OCI-LY7 (cell line): ENCODE results near the gene ULK4. TPM values are rescaled to one million over a fixed set of nuclear protein-coding genes. Genes with fewer than 3 reads are reported as not detected.
"Not testable (repeated sequence)": the region's sequence is repeated elsewhere in the genome, so short reads cannot be mapped to it uniquely, and the experiment has no call there.

Experiments used
- BruUV-seq: library from RNA; stranded (reverse); fragments of 400-500 nt; replicated peaks from 2 replicates; lab custom pipeline; 2021; lab: Mats Ljungman, UMichigan
- CTCF ChIA-PET: fragments of 300-600 bp; sonication (Branson Sonifier 250); formaldehyde crosslinking; loops from one replicate; lab custom pipeline; 2022; ENCODE audit warnings: antibody characterized with exemption; ENCODE audit not compliant: unreplicated experiment; lab: Charles Lee
- POLR2A ChIA-PET: fragments of 300-600 bp; sonication (Branson Sonifier 250); formaldehyde crosslinking; loops from one replicate; lab custom pipeline; 2022; ENCODE audit warnings: antibody characterized with exemption; lab: Charles Lee
- DNase-seq: peaks from one replicate; pipeline ENCODE4 v3.0.0-alpha.2; 2015; ENCODE audit warnings: low spot score
- H2AFZ ChIP-seq: fragments of 200-600 bp; sonication (generic), shearing (Covaris generic); 2 replicates; pipeline ENCODE4 v1.6.1; 2014; ENCODE audit warnings: mild to moderate bottlenecking, antibody characterized with exemption, low read length, moderate library complexity
- H3K27ac ChIP-seq: fragments of 200-600 bp; sonication (generic); 2 replicates; pipeline ENCODE4 v1.5.1; 2014; ENCODE audit warnings: mixed run types, low read depth, mild to moderate bottlenecking, moderate library complexity, low read length, inconsistent platforms; ENCODE audit not compliant: poor library complexity, severe bottlenecking
- H3K36me3 ChIP-seq: fragments of 200-600 bp; sonication (generic); 2 replicates; pipeline ENCODE4 v1.6.1; 2014; ENCODE audit warnings: mild to moderate bottlenecking, antibody characterized with exemption, low read length, moderate library complexity, mixed read lengths; ENCODE audit not compliant: insufficient read depth
- H3K4me1 ChIP-seq: fragments of 200-600 bp; sonication (generic); 2 replicates; pipeline ENCODE4 v1.5.1; 2014; ENCODE audit warnings: mild to moderate bottlenecking, low read length; ENCODE audit not compliant: insufficient read depth, poor library complexity, severe bottlenecking
- H3K4me2 ChIP-seq: fragments of 200-600 bp; sonication (generic); 2 replicates; pipeline ENCODE4 v1.6.1; 2014; ENCODE audit warnings: mild to moderate bottlenecking, low read length
- H3K4me3 ChIP-seq: fragments of 200-600 bp; sonication (generic); 2 replicates; pipeline ENCODE4 v1.5.1; 2014; ENCODE audit warnings: mild to moderate bottlenecking, low read depth, low read length; ENCODE audit not compliant: poor library complexity, severe bottlenecking
- H3K79me2 ChIP-seq: fragments of 200-600 bp; sonication (generic); 2 replicates; pipeline ENCODE4 v1.6.1; 2016; ENCODE audit warnings: low read depth, mild to moderate bottlenecking, low read length, moderate library complexity, mixed read lengths; ENCODE audit not compliant: insufficient read depth
- H3K9me2 ChIP-seq: fragments of 200-600 bp; sonication (generic); 2 replicates; pipeline ENCODE4 v1.6.1; 2016; ENCODE audit warnings: mild to moderate bottlenecking, low read length, mixed read lengths; ENCODE audit not compliant: insufficient read depth
- H3K9me3 ChIP-seq: fragments of 200-600 bp; sonication (generic); 2 replicates; pipeline ENCODE4 v1.6.1; 2014; ENCODE audit warnings: mild to moderate bottlenecking, mixed run types, low read length, mixed read lengths
- H4K20me1 ChIP-seq: fragments of 200-600 bp; sonication (generic); 2 replicates; pipeline ENCODE4 v1.6.1; 2014; ENCODE audit warnings: mild to moderate bottlenecking, antibody characterized with exemption, low read length, moderate library complexity, mixed read lengths; ENCODE audit not compliant: insufficient read depth
- EZH2phosphoT487 ChIP-seq: fragments of 200-600 bp; sonication (generic); IDR thresholded peaks from 2 replicates; pipeline ENCODE4 v1.6.1; 2018; ENCODE audit warnings: low read depth, borderline replicate concordance, mild to moderate bottlenecking, mixed run types, antibody characterized with exemption, low read length, moderate library complexity, mixed read lengths
- intact Hi-C: fragments of 100-400 bp; cut with micrococcal nuclease; formaldehyde crosslinking; loops from one replicate; pipeline ENCODE4 v1.10.0; 2022; ENCODE audit not compliant: unreplicated experiment
- total RNA-seq, 2 experiments: library from RNA; depleted of rRNA in 1 of 2; stranded (reverse); fragments of >200 nt in 1 of 2; shearing (Covaris generic) in 1 of 2; gene quantifications; 2 replicates each; pipeline ENCODE4 v1.2.3, GENCODE V29; 2014 to 2022
- TF ChIP-seq, protein P1 (sequence below): fragments of 200-600 bp; sonication (generic); conservative IDR thresholded peaks from 2 replicates; pipeline ENCODE4 v1.5.1; 2014; ENCODE audit warnings: mild to moderate bottlenecking, antibody characterized with exemption, low read length, moderate library complexity, mixed read lengths

Gene ULK4
- total RNA-seq, 2 experiments from 2014 or later = 18.9 to 21.0 TPM

DNA sequence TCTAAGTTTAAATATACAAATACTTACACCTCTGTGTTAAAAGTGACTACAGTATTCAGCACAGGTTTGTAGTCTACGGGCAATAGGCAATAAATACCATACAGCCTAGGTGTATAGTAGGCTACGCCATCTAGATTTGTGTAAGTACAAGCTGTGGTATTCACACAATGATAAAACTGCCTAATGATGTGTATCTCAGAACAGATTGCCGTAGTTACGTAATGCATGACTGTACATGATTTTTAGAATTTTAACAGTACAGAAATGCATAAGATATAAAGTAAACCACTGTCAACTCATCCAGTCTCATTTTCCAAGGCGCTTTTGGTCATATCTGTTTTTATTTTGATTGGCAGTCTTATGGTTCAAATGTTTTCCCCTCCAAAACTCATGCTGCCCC is 396.9 kb downstream of the ULK4 start:
- Histone ChIP-seq H3K4me1 (no peaks in the 10 kb centered on the region), H3K27ac (no peak overlapping the region), H3K9me3 (no peaks in the 10 kb centered on the region), H4K20me1 (no peaks in the 10 kb centered on the region), H3K9me2 (no peaks in the 10 kb centered on the region), H2AFZ (no peak overlapping the region), H3K4me3 (no peak overlapping the region), H3K36me3 (no peaks in the 10 kb centered on the region), H3K79me2 (no peaks in the 10 kb centered on the region), H3K4me2 (no peak overlapping the region)
- POLR2A ChIA-PET = no interaction called here
- intact Hi-C loops = no loop called here
- no TSS peak for BruUV-seq
- CTCF ChIA-PET = no interaction called here
- TF ChIP-seq, protein P1, sequence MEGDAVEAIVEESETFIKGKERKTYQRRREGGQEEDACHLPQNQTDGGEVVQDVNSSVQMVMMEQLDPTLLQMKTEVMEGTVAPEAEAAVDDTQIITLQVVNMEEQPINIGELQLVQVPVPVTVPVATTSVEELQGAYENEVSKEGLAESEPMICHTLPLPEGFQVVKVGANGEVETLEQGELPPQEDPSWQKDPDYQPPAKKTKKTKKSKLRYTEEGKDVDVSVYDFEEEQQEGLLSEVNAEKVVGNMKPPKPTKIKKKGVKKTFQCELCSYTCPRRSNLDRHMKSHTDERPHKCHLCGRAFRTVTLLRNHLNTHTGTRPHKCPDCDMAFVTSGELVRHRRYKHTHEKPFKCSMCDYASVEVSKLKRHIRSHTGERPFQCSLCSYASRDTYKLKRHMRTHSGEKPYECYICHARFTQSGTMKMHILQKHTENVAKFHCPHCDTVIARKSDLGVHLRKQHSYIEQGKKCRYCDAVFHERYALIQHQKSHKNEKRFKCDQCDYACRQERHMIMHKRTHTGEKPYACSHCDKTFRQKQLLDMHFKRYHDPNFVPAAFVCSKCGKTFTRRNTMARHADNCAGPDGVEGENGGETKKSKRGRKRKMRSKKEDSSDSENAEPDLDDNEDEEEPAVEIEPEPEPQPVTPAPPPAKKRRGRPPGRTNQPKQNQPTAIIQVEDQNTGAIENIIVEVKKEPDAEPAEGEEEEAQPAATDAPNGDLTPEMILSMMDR = no peak
- no peak for TF ChIP-seq EZH2phosphoT487
- DNase-seq = no peak

DNA sequence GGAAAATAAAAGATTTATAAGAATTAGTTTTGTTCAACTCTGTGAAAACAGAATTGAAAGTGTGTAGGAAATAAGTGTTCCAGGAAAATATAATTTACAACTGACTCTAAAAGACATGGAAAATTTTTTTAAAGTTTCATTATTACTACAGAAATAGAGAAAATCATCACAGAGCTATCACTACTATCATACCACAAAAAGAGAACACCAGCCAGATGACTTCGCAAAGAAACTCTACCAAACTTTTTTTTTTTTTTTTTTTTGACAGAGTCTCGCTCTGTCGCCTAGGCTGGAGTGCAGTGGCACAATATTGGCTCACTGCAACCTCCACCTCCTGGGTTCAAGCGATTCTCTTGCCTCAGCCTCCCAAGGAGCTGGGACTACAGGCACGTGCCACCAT is 405.7 kb downstream of the ULK4 start:
- H2AFZ ChIP-seq, DNase-seq, H3K27ac ChIP-seq, H3K9me2 ChIP-seq, intact Hi-C loops, H3K4me1 ChIP-seq, CTCF ChIA-PET, H3K9me3 ChIP-seq, H3K79me2 ChIP-seq, H3K4me3 ChIP-seq, BruUV-seq, H3K4me2 ChIP-seq, H3K36me3 ChIP-seq, H4K20me1 ChIP-seq: not testable (repeated sequence)
- POLR2A ChIA-PET = interaction anchor here (0.6 to 0.7 kb wide), 2 partner anchors 1411 to 1449 kb away, joined by 3 to 5 read pairs; no protein-coding TSS in a partner anchor

DNA sequence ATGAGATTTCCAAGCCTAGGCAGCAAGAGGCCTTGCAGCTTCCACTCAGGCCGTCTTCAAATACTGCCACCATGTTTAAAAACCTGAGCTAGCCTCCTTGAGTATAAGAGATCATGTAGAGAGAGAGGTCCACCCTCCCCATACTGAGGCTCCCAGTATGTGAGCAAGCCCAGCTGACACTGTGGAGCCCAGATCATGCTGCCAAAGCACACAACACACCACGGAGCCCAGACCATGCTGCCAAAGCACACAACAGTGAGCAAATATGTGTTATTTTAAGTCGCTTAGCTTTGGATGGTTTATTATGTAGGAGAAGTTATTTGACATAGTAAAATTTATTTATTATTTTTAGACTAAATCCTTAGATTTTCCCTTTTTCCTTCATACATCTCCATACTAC is 428.9 kb downstream of the ULK4 start:
- Histone ChIP-seq H3K4me3 (no peak overlapping the region), H3K9me3 (no peaks in the 10 kb centered on the region), H3K9me2 (no peaks in the 10 kb centered on the region), H3K79me2 (no peaks in the 10 kb centered on the region), H3K27ac (no peak overlapping the region), H4K20me1 (no peaks in the 10 kb centered on the region), H3K4me2 (no peak overlapping the region), H3K4me1 (no peaks in the 10 kb centered on the region), H3K36me3 (no peaks in the 10 kb centered on the region), H2AFZ (no peak overlapping the region)
- intact Hi-C loops = no loop called here
- no peak for TF ChIP-seq EZH2phosphoT487
- TF ChIP-seq, protein P1 = no peak
- DNase-seq = no peak
- BruUV-seq = no TSS peak
- ChIA-PET CTCF (interaction anchor here (0.6 kb wide), 1 partner anchor 1649 kb away, joined by 3 read pairs; no protein-coding TSS in a partner anchor), POLR2A (no interaction called here)
